Measurements from ENCODE around the gene GCH1. TPM values are rescaled to one million over a fixed set of nuclear protein-coding genes. Genes with fewer than 3 reads are reported as not detected.

GCH1 gene
- polyA plus RNA-seq, 3 donors: 55.3 to 68.6 (median 63.3) TPM

GRCh38 chr14:54823757-54824549, 78.7 kb downstream of the GCH1 start:
- no peaks in the 10 kb centered on the region for H3K36me3 Mint-ChIP-seq
- TF ChIP-seq CTCF (IDR thresholded peaks at IDR 0.05): no peak
- H3K9me3 Mint-ChIP-seq: peaks cover 9 to 39% (median 25%) of the 10 kb centered on the region in 7 donors
- H3K4me2 ChIP-seq (replicated peaks; ENCODE audit: extremely low read depth, low read length, poor library complexity, severe bottlenecking): no peak overlapping the region
- no peaks in the 10 kb centered on the region for H3K36me3 ChIP-seq (replicated peaks in 1 of 2; ENCODE audit: control insufficient read depth in 1 of 2, insufficient read depth in 2 of 2, low read length in 2 of 2)
- H3K27me3 ChIP-seq (ENCODE audit: control insufficient read depth in 2 of 2, insufficient read depth in 2 of 2, low read length in 2 of 2): no peaks in the 10 kb centered on the region
- no peak overlapping the region for H3K27ac ChIP-seq (ENCODE audit: low read depth in 1 of 2, low read length in 2 of 2)
- H3K27ac Mint-ChIP-seq: no peak overlapping the region
- H4K20me1 ChIP-seq (ENCODE audit: insufficient read depth, low read length): no peaks in the 10 kb centered on the region
- H3K4me1 Mint-ChIP-seq: no peaks in the 10 kb centered on the region
- DNase-seq: no peak
- no peak overlapping the region for H3K9ac ChIP-seq (ENCODE audit: insufficient read depth, low read length, poor library complexity, severe bottlenecking)
- no peaks in the 10 kb centered on the region for H3K79me2 ChIP-seq (ENCODE audit: insufficient read depth, low read length)
- intact Hi-C loops (cut with micrococcal nuclease): no loop called here
- peaks cover 0 to 3% (median 0%) of the 10 kb centered on the region in 3 donors for H3K27me3 Mint-ChIP-seq (ENCODE audit: low read depth in 3 of 3)
- H3K4me3 ChIP-seq (replicated peaks in 1 of 3; ENCODE audit: low read depth in 2 of 3, low read length in 3 of 3): no peak overlapping the region
- H2AFZ ChIP-seq (ENCODE audit: insufficient read depth, low read depth, low read length, poor library complexity, severe bottlenecking): no peak overlapping the region
- H3K4me3 Mint-ChIP-seq: no peak overlapping the region
- WGBS (ENCODE audit: insufficient coverage): no CpG with 5 or more reads among the region's 2 CpGs
- H3K4me1 ChIP-seq (ENCODE audit: control insufficient read depth in 1 of 2, insufficient read depth in 2 of 2, low read length in 2 of 2): no peaks in the 10 kb centered on the region
- peaks cover 4 to 24% of the 10 kb centered on the region in 2 donors for H3K9me3 ChIP-seq (replicated peaks in 1 of 2; ENCODE audit: control insufficient read depth in 1 of 2, insufficient read depth in 1 of 2, low read length in 2 of 2)

DNA sequence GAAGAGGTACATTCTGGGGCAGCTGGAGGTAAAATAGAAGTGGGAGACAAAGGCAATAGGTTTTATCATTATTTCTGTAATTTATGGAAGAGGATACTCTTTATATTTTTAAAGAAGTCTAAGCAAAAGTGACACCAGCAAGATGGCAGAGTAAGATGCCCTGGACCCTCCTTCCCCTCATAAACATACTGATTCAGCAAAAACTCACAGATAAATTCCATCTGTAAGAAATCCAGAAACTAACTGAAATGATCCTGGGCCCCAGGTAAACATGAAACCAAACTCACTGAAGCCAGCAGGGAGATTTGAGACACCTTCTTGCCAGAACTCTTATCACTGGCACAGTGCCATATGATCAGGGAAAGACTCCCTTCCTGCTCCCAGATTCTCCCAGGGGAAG, 79.9 kb downstream of the GCH1 start:
- no peak for TF ChIP-seq CTCF (IDR thresholded peaks at IDR 0.05)
- DNase-seq: no peak
- no peaks in the 10 kb centered on the region for H3K36me3 Mint-ChIP-seq
- Histone ChIP-seq H2AFZ (ENCODE audit: insufficient read depth, low read depth, low read length, poor library complexity, severe bottlenecking) (no peak overlapping the region), H3K27ac (ENCODE audit: low read depth in 1 of 2, low read length in 2 of 2) (no peak overlapping the region), H3K9ac (ENCODE audit: insufficient read depth, low read length, poor library complexity, severe bottlenecking) (no peak overlapping the region), H4K20me1 (ENCODE audit: insufficient read depth, low read length) (no peaks in the 10 kb centered on the region), H3K79me2 (ENCODE audit: insufficient read depth, low read length) (no peaks in the 10 kb centered on the region), H3K36me3 (replicated peaks in 1 of 2; ENCODE audit: control insufficient read depth in 1 of 2, insufficient read depth in 2 of 2, low read length in 2 of 2) (no peaks in the 10 kb centered on the region), H3K4me2 (replicated peaks; ENCODE audit: extremely low read depth, low read length, poor library complexity, severe bottlenecking) (no peak overlapping the region), H3K9me3 (replicated peaks in 1 of 2; ENCODE audit: control insufficient read depth in 1 of 2, insufficient read depth in 1 of 2, low read length in 2 of 2) (peaks cover 4 to 24% of the 10 kb centered on the region in 2 donors), H3K27me3 (ENCODE audit: control insufficient read depth in 2 of 2, insufficient read depth in 2 of 2, low read length in 2 of 2) (no peaks in the 10 kb centered on the region), H3K4me3 (replicated peaks in 1 of 3; ENCODE audit: low read depth in 2 of 3, low read length in 3 of 3) (no peak overlapping the region), H3K4me1 (ENCODE audit: control insufficient read depth in 1 of 2, insufficient read depth in 2 of 2, low read length in 2 of 2) (no peaks in the 10 kb centered on the region)
- peaks cover 0 to 3% (median 2%) of the 10 kb centered on the region in 3 donors for H3K27me3 Mint-ChIP-seq (ENCODE audit: low read depth in 3 of 3)
- no peaks in the 10 kb centered on the region for H3K4me1 Mint-ChIP-seq
- H3K27ac Mint-ChIP-seq: no peak overlapping the region
- intact Hi-C loops (cut with micrococcal nuclease): no loop called here
- no peak overlapping the region for H3K4me3 Mint-ChIP-seq
- peaks cover 9 to 39% (median 25%) of the 10 kb centered on the region in 7 donors for H3K9me3 Mint-ChIP-seq
